IPS DF 19.7 (cell line): ENCODE results near the gene NMUR1.

Experiments used
- DNase-seq: peaks from one replicate; pipeline ENCODE4 v3.0.0-alpha.2; 2013; ENCODE audit warnings: low read depth, low spot score

The NMUR1 gene

DNA sequence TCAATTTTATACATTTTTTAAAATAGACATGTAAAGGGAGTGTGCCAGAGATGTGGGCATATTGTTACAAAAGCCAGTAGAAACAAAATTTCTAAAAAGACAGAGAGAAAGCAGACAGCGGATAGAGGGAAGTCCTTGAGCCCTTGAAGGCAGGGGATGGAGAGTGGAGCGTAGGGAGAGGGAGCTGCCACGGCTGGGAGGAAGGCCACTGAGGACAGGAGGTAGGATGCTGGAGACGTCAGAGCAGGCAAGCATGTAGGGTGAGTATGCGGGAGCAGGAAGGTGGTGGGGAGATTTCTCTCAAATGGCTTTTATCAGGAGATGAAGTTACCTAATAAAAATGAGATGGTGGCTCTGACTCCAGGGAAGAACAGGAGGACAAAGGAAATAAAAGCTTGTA is 41.9 kb downstream of the NMUR1 start:
- no peak for DNase-seq

GRCh38 chr2:231486851-231487596 is 43.2 kb downstream of the NMUR1 start:
- no peak for DNase-seq

- DNase-seq, result no peak
Measured at GRCh38 chr2:231483398-231484329, 46.6 kb downstream of the NMUR1 start.

DNA sequence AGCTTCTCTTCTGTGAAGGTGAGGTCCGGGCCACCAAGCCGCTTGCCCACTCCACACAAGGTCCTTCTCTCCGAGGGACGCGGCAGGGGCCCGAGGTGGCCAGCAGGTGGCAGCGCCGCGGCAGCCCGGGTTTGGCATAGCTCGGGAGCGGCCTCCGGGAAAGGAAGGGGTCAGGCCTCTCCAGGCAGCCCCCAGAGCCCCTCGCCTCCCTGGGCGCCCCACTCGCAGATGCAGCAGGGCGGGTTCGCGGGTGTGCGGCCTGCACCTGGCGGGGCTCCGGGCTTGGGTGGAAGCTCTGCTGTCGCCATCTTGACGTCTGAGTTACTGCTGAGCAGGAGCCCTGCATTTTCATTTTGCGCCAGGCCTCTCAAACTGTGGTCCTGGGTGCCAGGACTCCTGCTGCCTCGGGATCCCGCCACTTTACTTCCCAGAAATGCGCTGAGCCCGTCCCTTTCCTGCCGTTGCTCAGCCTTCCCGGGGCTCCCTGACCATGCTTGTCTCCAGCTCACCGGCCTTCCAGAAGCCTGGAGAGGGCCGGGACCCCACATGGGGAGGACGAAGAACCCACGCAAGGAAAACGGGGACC is 47.3 kb downstream of the NMUR1 start:
- DNase-seq, result no peak

DNA sequence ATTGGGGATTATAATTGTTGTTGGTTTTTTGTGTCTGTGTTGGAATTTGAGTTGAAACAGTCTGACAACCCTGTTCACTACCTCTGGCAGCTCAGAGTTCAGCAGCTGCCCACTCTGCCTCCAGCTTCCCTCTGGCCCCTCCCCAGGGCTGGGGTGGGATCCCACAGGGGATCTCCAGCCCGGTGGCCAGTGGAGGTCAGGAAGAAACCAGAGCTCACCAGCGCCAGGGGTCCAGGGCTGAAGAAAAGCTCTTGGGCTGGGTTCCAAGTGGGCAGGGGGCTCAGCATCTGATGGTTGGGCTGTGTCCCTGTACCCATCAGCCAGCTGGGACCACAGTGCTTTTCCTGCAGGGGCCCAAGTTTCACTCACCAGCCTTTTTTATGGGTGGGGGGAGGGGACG is 49.5 kb downstream of the NMUR1 start:
- DNase-seq, result no peak

GRCh38 chr2:231479455-231479854 is 50.8 kb downstream of the NMUR1 start:
- no peak for DNase-seq

GRCh38 chr2:231476920-231477319 is 53.3 kb downstream of the NMUR1 start:
- DNase-seq, result no peak

GRCh38 chr2:231475965-231476364 is 54.3 kb downstream of the NMUR1 start:
- DNase-seq, result no peak
